ENCODE results near the gene LYST.

Gene LYST

GRCh38 chr1:235887676-235888075, 21.0 kb upstream of the LYST start:
- no peak for DNase-seq (ENCODE audit: low spot score)

GRCh38 chr1:235885655-235886262, 19.1 kb upstream of the LYST start:
- no peak for DNase-seq (ENCODE audit: low spot score)

GRCh38 chr1:235883261-235883927, 16.7 kb upstream of the LYST start:
- no peak for DNase-seq (ENCODE audit: low spot score)

GRCh38 chr1:235882816-235883215, 16.1 kb upstream of the LYST start:
- no peak for DNase-seq (ENCODE audit: low spot score)

GRCh38 chr1:235881930-235882700, 15.4 kb upstream of the LYST start:
- no peak for DNase-seq (ENCODE audit: low spot score)

GRCh38 chr1:235878082-235878811, 11.5 kb upstream of the LYST start:
- no peak for DNase-seq (ENCODE audit: low spot score)

- no peak for DNase-seq (ENCODE audit: low spot score)
These were observed 9.7 kb upstream of the LYST start for GRCh38 chr1:235876402-235876841.

GRCh38 chr1:235875036-235875597, 8.4 kb upstream of the LYST start:
- no peak for DNase-seq (ENCODE audit: low spot score)

GRCh38 chr1:235874261-235874660, 7.6 kb upstream of the LYST start:
- DNase-seq (ENCODE audit: low spot score): no peak

GRCh38 chr1:235873571-235873970, 6.9 kb upstream of the LYST start:
- no peak for DNase-seq (ENCODE audit: low spot score)

- DNase-seq (ENCODE audit: low spot score): no peak
These were observed 6.3 kb upstream of the LYST start for GRCh38 chr1:235873045-235873444.

- no peak for DNase-seq (ENCODE audit: low spot score)
These were observed 5.6 kb upstream of the LYST start for GRCh38 chr1:235872270-235872669.

GRCh38 chr1:235867903-235868469, 1.3 kb upstream of the LYST start:
- no peak for DNase-seq (ENCODE audit: low spot score)

- DNase-seq (ENCODE audit: low spot score): peak; percentile 100
These were observed 473 bp upstream of the LYST start for GRCh38 chr1:235866913-235867845.

GRCh38 chr1:235865565-235866204, 1.0 kb downstream of the LYST start:
- peak; percentile 41 for DNase-seq (ENCODE audit: low spot score)

GRCh38 chr1:235864931-235865525, 1.7 kb downstream of the LYST start:
- no peak for DNase-seq (ENCODE audit: low spot score)

GRCh38 chr1:235864469-235864868, 2.2 kb downstream of the LYST start:
- no peak for DNase-seq (ENCODE audit: low spot score)

GRCh38 chr1:235863699-235864093, 3.0 kb downstream of the LYST start:
- DNase-seq (ENCODE audit: low spot score): no peak

- no peak for DNase-seq (ENCODE audit: low spot score)
These were observed 4.8 kb downstream of the LYST start for GRCh38 chr1:235861857-235862256.

- no peak for DNase-seq (ENCODE audit: low spot score)
These were observed 5.9 kb downstream of the LYST start for GRCh38 chr1:235860829-235861228.
